Caco-2 (cell line): ENCODE measurements around the gene SRP9. TPM values are rescaled to one million over a fixed set of nuclear protein-coding genes. Genes with fewer than 3 reads are reported as not detected.

Experiments
- BruUV-seq: library from RNA; stranded (reverse); fragments of 400-500 nt; replicated peaks from 2 replicates; lab custom pipeline; 2021; lab: Mats Ljungman, UMichigan
- CTCF ChIA-PET: fragments of 300-600 bp; sonication (Branson Sonifier 250); formaldehyde crosslinking; loops from one replicate; lab custom pipeline; 2022; ENCODE audit warnings: antibody characterized with exemption; lab: Charles Lee
- POLR2A ChIA-PET: fragments of 300-600 bp; sonication (Branson Sonifier 250); formaldehyde crosslinking; loops from one replicate; lab custom pipeline; 2022; ENCODE audit warnings: antibody characterized with exemption; lab: Charles Lee
- DNase-seq, 2 experiments: peaks; one replicate each; pipeline versions ENCODE4 v3.0.0 to v3.0.0-alpha.2; 2020 to 2022
- H3K27me3 ChIP-seq: replicated peaks from 2 replicates; pipeline ENCODE4 v1.6.0; 2011; ENCODE audit warnings: low read length; ENCODE audit not compliant: control insufficient read depth, insufficient read depth
- H3K36me3 ChIP-seq: 2 replicates; pipeline ENCODE4 v1.5.1; 2011; ENCODE audit warnings: low read length; ENCODE audit not compliant: control insufficient read depth, insufficient read depth
- H3K4me1 ChIP-seq: fragments of 250-450 bp; sonication (Bioruptor Pico); 2 replicates; pipeline ENCODE4 v1.5.1; 2020; ENCODE audit warnings: mild to moderate bottlenecking
- H3K4me3 ChIP-seq: 2 replicates; pipeline ENCODE4 v1.5.1; 2011; ENCODE audit warnings: low read depth, mild to moderate bottlenecking, control low read depth, low read length
- H3K9me3 ChIP-seq: fragments of 250-450 bp; sonication (Bioruptor Pico); 2 replicates; pipeline ENCODE4 v1.5.1; 2020; ENCODE audit warnings: mild to moderate bottlenecking, moderate library complexity
- H3K27ac Mint-ChIP-seq: one replicate; pipeline ENCODE4 v1.8.0; 2022; ENCODE audit warnings: mixed read lengths; ENCODE audit not compliant: unreplicated experiment
- H3K27me3 Mint-ChIP-seq: one replicate; pipeline ENCODE4 v1.8.0; 2022; ENCODE audit warnings: mixed read lengths; ENCODE audit not compliant: insufficient read depth, unreplicated experiment
- H3K36me3 Mint-ChIP-seq: one replicate; pipeline ENCODE4 v1.8.0; 2022; ENCODE audit warnings: mild to moderate bottlenecking, mixed read lengths; ENCODE audit not compliant: insufficient read depth, unreplicated experiment
- H3K4me1 Mint-ChIP-seq: one replicate; pipeline ENCODE4 v1.8.0; 2022; ENCODE audit warnings: low read depth, mixed read lengths; ENCODE audit not compliant: unreplicated experiment
- H3K4me3 Mint-ChIP-seq: one replicate; pipeline ENCODE4 v1.8.0; 2022; ENCODE audit warnings: mild to moderate bottlenecking, moderate library complexity, mixed read lengths; ENCODE audit not compliant: unreplicated experiment
- H3K9me3 Mint-ChIP-seq: one replicate; pipeline ENCODE4 v1.8.0; 2022; ENCODE audit warnings: mixed read lengths; ENCODE audit not compliant: unreplicated experiment
- intact Hi-C: fragments of 100-400 bp; cut with micrococcal nuclease; formaldehyde crosslinking; loops from one replicate; pipeline ENCODE4 v1.10.0; 2022; ENCODE audit not compliant: unreplicated experiment
- total RNA-seq: library from RNA; stranded (reverse); gene quantifications from 2 replicates; pipeline ENCODE4 v1.2.3, GENCODE V29; 2022
- TF ChIP-seq, protein P1 (sequence below), 2 experiments: fragments of 200-600 bp in 1 of 2; IDR thresholded peaks; 1 replicate in 1 of 2; 2 replicates in 1 of 2; pipeline versions ENCODE4 v1.5.1 to v1.8.0; 2011 to 2022; ENCODE audit warnings: antibody characterized with exemption in 1 of 2, control low read depth in 1 of 2, inconsistent platforms in 1 of 2, low read depth in 1 of 2, low read length in 1 of 2, mild to moderate bottlenecking in 1 of 2, moderate library complexity in 1 of 2; ENCODE audit not compliant: insufficient read depth in 1 of 2, severe bottlenecking in 1 of 2, unreplicated experiment in 1 of 2

Gene SRP9
- total RNA-seq, 1 experiment from 2014 or later = 261 TPM

DNA sequence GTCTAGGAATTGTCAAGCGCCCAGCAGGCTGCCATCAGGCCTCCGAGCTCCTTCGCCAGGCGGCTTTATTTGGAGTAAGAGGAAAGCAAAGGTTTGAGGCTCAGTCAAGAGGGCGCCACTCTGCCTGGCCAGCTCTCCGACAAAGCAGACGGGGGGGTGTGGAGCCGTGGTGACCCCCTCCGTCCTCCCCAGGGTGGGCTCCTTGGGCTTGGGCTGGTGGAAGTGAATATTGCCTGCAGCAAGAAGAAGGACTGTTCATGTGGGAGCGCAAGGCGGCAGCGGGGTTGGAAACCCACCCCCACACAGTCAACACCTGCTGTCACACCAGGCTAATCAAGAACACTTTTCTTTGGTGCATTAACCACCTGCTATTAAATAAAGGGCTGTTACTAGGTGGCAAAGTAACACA, 46.9 kb downstream of the SRP9 start:
- Histone ChIP-seq H3K27me3 (no peaks in the 10 kb centered on the region), H3K36me3 (no peaks in the 10 kb centered on the region), H3K4me3 (no peak overlapping the region), H3K9me3 (no peaks in the 10 kb centered on the region), H3K4me1 (peaks cover 15% of the 10 kb centered on the region)
- Mint-ChIP-seq H3K36me3 (peaks cover 6% of the 10 kb centered on the region), H3K4me1 (peaks cover 7% of the 10 kb centered on the region), H3K9me3 (no peaks in the 10 kb centered on the region), H3K27me3 (no peaks in the 10 kb centered on the region), H3K4me3 (no peak overlapping the region), H3K27ac (peak overlapping the region; percentile 53)
- POLR2A ChIA-PET = interaction anchor here (1.0 kb wide), 1 partner anchor 15 kb away, joined by 3 read pairs; the partner anchor contains the start of gene EPHX1
- CTCF ChIA-PET = interaction anchor here (0.5 to 1.2 kb wide), 3 partner anchors 11 to 382 kb away, joined by 3 to 6 read pairs (median 4); partner anchors contain the start of gene TMEM63A
- intact Hi-C loops = no loop called here
- BruUV-seq = no TSS peak
- no peak for DNase-seq
- TF ChIP-seq, protein P1, sequence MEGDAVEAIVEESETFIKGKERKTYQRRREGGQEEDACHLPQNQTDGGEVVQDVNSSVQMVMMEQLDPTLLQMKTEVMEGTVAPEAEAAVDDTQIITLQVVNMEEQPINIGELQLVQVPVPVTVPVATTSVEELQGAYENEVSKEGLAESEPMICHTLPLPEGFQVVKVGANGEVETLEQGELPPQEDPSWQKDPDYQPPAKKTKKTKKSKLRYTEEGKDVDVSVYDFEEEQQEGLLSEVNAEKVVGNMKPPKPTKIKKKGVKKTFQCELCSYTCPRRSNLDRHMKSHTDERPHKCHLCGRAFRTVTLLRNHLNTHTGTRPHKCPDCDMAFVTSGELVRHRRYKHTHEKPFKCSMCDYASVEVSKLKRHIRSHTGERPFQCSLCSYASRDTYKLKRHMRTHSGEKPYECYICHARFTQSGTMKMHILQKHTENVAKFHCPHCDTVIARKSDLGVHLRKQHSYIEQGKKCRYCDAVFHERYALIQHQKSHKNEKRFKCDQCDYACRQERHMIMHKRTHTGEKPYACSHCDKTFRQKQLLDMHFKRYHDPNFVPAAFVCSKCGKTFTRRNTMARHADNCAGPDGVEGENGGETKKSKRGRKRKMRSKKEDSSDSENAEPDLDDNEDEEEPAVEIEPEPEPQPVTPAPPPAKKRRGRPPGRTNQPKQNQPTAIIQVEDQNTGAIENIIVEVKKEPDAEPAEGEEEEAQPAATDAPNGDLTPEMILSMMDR (IDR thresholded peaks at IDR 0.05; ENCODE audit: insufficient read depth in 1 of 2, low read depth in 1 of 2, low read length in 1 of 2, severe bottlenecking in 1 of 2, unreplicated experiment in 1 of 2) = no peak

DNA sequence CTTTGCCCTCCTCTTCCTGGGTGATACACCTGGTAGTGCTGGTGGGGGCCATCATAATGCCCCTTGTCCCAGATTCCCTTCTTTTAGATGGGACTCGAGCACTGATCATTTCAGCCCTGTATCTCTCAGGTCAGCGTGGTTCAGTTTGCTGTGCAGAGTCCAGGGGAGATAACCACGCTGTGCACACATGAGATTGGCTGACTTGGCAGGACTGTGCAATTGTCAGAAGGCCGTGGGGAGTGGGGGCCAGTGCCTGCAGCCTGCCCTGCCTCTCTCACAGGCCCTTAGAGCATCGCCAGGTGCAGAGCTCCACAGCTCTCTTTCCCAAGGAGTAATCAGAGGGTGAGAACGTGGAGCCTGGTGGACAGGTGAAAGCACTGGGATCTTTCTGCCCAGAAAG, 47.5 kb downstream of the SRP9 start:
- Mint-ChIP-seq H3K4me1 (peaks cover 7% of the 10 kb centered on the region), H3K36me3 (peaks cover 6% of the 10 kb centered on the region), H3K27me3 (no peaks in the 10 kb centered on the region), H3K4me3 (no peak overlapping the region), H3K9me3 (no peaks in the 10 kb centered on the region), H3K27ac (peak overlapping the region; percentile 53)
- BruUV-seq = no TSS peak
- DNase-seq = peak; percentile 46 to 68
- ChIA-PET CTCF (interaction anchor here (1.1 to 1.2 kb wide), 2 partner anchors 11 to 48 kb away, joined by 3 to 4 read pairs; partner anchors contain the start of gene SRP9), POLR2A (interaction anchor here (0.5 to 1.0 kb wide), 2 partner anchors 15 to 875 kb away, joined by 3 read pairs; partner anchors contain the start of gene EPHX1)
- Histone ChIP-seq H3K9me3 (no peaks in the 10 kb centered on the region), H3K4me1 (peaks cover 15% of the 10 kb centered on the region), H3K36me3 (no peaks in the 10 kb centered on the region), H3K4me3 (no peak overlapping the region), H3K27me3 (no peaks in the 10 kb centered on the region)
- intact Hi-C loops = no loop called here
- TF ChIP-seq, protein P1 (IDR thresholded peaks at IDR 0.05; ENCODE audit: insufficient read depth in 1 of 2, low read depth in 1 of 2, low read length in 1 of 2, severe bottlenecking in 1 of 2, unreplicated experiment in 1 of 2) = no peak

DNA sequence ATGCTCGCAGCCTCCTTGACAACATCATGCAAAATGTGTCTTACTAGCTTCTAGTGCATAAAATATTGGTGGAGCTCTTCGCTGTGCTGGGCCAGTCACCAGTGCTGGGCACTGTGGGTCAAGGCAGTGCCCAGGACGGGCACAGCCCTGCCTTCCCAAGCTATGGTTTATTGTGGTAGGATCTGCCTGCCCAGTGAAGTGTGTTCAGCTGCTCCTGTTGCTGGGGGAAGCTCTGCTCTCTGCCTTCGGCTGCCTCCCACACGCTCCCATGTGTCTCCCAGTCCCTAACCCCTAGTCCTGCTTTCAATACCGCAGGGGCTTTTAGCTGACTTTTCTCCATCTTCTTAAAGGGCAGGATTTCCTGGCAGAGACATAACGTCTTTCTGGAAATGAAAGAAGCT, 48.0 kb downstream of the SRP9 start:
- TF ChIP-seq, protein P1 (IDR thresholded peaks at IDR 0.05; ENCODE audit: insufficient read depth in 1 of 2, low read depth in 1 of 2, low read length in 1 of 2, severe bottlenecking in 1 of 2, unreplicated experiment in 1 of 2) = no peak
- Histone ChIP-seq H3K4me1 (peaks cover 15% of the 10 kb centered on the region), H3K4me3 (no peak overlapping the region), H3K36me3 (no peaks in the 10 kb centered on the region), H3K27me3 (no peaks in the 10 kb centered on the region), H3K9me3 (no peaks in the 10 kb centered on the region)
- peaks cover 7% of the 10 kb centered on the region for H3K4me1 Mint-ChIP-seq
- POLR2A ChIA-PET = interaction anchor here (0.5 to 1.0 kb wide), 2 partner anchors 16 to 875 kb away, joined by 3 read pairs; partner anchors contain the start of gene EPHX1
- DNase-seq = no peak
- no TSS peak for BruUV-seq
- intact Hi-C loops = no loop called here
- no peaks in the 10 kb centered on the region for H3K9me3 Mint-ChIP-seq
- no peaks in the 10 kb centered on the region for H3K27me3 Mint-ChIP-seq
- H3K36me3 Mint-ChIP-seq = peaks cover 8% of the 10 kb centered on the region
- H3K27ac Mint-ChIP-seq = no peak overlapping the region
- CTCF ChIA-PET = interaction anchor here (1.1 to 1.2 kb wide), 2 partner anchors 12 to 48 kb away, joined by 3 to 4 read pairs; partner anchors contain the start of gene SRP9
- H3K4me3 Mint-ChIP-seq = no peak overlapping the region
